Endodermal cell (in vitro differentiated cells): ENCODE results near the gene BARHL2. TPM values are rescaled to one million over a fixed set of nuclear protein-coding genes. Genes with fewer than 3 reads are reported as not detected.

Experiments used
- DNase-seq: peaks from one replicate; pipeline ENCODE4 v3.0.0-alpha.2; 2017
- H3K27ac ChIP-seq: 2 replicates; pipeline ENCODE4 v1.5.1; 2013; ENCODE audit warnings: mild to moderate bottlenecking, low read depth, low read length, moderate library complexity
- H3K27me3 ChIP-seq: 2 replicates; pipeline ENCODE4 v1.6.1; 2013; ENCODE audit warnings: mild to moderate bottlenecking, low read length, moderate library complexity; ENCODE audit not compliant: insufficient read depth, control insufficient read depth, poor library complexity, severe bottlenecking
- H3K36me3 ChIP-seq: 2 replicates; pipeline ENCODE4 v1.7.0; 2013; ENCODE audit warnings: mild to moderate bottlenecking, low read length, moderate library complexity; ENCODE audit not compliant: control insufficient read depth, insufficient read depth
- H3K4me1 ChIP-seq: one replicate; pipeline ENCODE4 v1.7.0; 2013; ENCODE audit warnings: low read length; ENCODE audit not compliant: control insufficient read depth, insufficient read depth
- H3K4me3 ChIP-seq: 2 replicates; pipeline ENCODE4 v1.5.1; 2013; ENCODE audit warnings: mild to moderate bottlenecking, low read length, moderate library complexity
- H3K9ac ChIP-seq: 2 replicates; pipeline ENCODE4 v1.6.1; 2013; ENCODE audit warnings: mild to moderate bottlenecking, low read length, moderate library complexity; ENCODE audit not compliant: poor library complexity, severe bottlenecking; ENCODE audit errors: extremely low read depth
- H3K9me3 ChIP-seq: 2 replicates; pipeline ENCODE4 v1.6.1; 2013; ENCODE audit warnings: mild to moderate bottlenecking, low read length, moderate library complexity; ENCODE audit not compliant: control insufficient read depth
- H3K27ac Mint-ChIP-seq: 2 replicates; pipeline ENCODE4 v1.8.0; 2020; ENCODE audit warnings: mixed read lengths
- H3K27me3 Mint-ChIP-seq: 2 replicates; pipeline ENCODE4 v1.8.0; 2021; ENCODE audit warnings: mild to moderate bottlenecking, mixed read lengths; ENCODE audit not compliant: insufficient read depth
- H3K36me3 Mint-ChIP-seq: 2 replicates; pipeline ENCODE4 v1.8.0; 2020; ENCODE audit warnings: low read depth, mixed read lengths
- H3K4me1 Mint-ChIP-seq: 2 replicates; pipeline ENCODE4 v1.8.0; 2020; ENCODE audit warnings: mixed read lengths
- H3K4me3 Mint-ChIP-seq: 2 replicates; pipeline ENCODE4 v1.8.0; 2020; ENCODE audit warnings: mild to moderate bottlenecking, moderate library complexity, mixed read lengths
- H3K9me3 Mint-ChIP-seq: 2 replicates; pipeline ENCODE4 v1.8.0; 2020; ENCODE audit warnings: mild to moderate bottlenecking, mixed read lengths
- WGBS, 2 experiments: methylation state at CpG; one replicate each; pipeline versions ENCODE4 v1.1.5 to v1.1.7; 2013; ENCODE audit warnings: missing lambda C conversion rate in 2 of 2, mixed read lengths in 1 of 2; ENCODE audit not compliant: insufficient coverage in 1 of 2, insufficient read length in 1 of 2; 5-methylcytosine and 5-hydroxymethylcytosine counted together
- total RNA-seq, 2 donors: library from RNA; stranded (reverse); fragmentation: NEBNext Ultra II Directional in 1 of 2; extraction: Animal tissue kit (Norgen Biotek cat#: 25700) in 1 of 2; gene quantifications; 2 replicates in 1 of 2; 3 replicates in 1 of 2; pipeline ENCODE4 v1.2.1, GENCODE V29; 2021
- TF ChIP-seq, protein P1 (sequence below): fragments of 200-600 bp; sonication (generic); conservative IDR thresholded peaks from 2 replicates; pipeline ENCODE4 v1.5.0; 2021; ENCODE audit warnings: antibody characterized with exemption, mild to moderate bottlenecking

The BARHL2 gene
- total RNA-seq, 2 donors from 2014 or later = not detected

- Mint-ChIP-seq H3K27ac (no peak overlapping the region), H3K36me3 (no peaks in the 10 kb centered on the region), H3K4me1 (peaks cover 19% of the 10 kb centered on the region), H3K9me3 (no peaks in the 10 kb centered on the region), H3K4me3 (no peak overlapping the region), H3K27me3 (peaks cover 99% of the 10 kb centered on the region)
- Histone ChIP-seq H3K4me3 (no peak overlapping the region), H3K27ac (no peak overlapping the region), H3K9me3 (no peaks in the 10 kb centered on the region), H3K9ac (no peak overlapping the region), H3K4me1 (peaks cover 13% of the 10 kb centered on the region), H3K27me3 (peaks cover 93% of the 10 kb centered on the region), H3K36me3 (no peaks in the 10 kb centered on the region)
- no peak for DNase-seq
- WGBS, 2 experiments = 14 to 21% methylated on average over 4 to 6 of the region's 6 CpGs
- TF ChIP-seq, protein P1, sequence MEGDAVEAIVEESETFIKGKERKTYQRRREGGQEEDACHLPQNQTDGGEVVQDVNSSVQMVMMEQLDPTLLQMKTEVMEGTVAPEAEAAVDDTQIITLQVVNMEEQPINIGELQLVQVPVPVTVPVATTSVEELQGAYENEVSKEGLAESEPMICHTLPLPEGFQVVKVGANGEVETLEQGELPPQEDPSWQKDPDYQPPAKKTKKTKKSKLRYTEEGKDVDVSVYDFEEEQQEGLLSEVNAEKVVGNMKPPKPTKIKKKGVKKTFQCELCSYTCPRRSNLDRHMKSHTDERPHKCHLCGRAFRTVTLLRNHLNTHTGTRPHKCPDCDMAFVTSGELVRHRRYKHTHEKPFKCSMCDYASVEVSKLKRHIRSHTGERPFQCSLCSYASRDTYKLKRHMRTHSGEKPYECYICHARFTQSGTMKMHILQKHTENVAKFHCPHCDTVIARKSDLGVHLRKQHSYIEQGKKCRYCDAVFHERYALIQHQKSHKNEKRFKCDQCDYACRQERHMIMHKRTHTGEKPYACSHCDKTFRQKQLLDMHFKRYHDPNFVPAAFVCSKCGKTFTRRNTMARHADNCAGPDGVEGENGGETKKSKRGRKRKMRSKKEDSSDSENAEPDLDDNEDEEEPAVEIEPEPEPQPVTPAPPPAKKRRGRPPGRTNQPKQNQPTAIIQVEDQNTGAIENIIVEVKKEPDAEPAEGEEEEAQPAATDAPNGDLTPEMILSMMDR = no peak
These were observed 8.8 kb downstream of the BARHL2 start for GRCh38 chr1:90708236-90708786.

DNA sequence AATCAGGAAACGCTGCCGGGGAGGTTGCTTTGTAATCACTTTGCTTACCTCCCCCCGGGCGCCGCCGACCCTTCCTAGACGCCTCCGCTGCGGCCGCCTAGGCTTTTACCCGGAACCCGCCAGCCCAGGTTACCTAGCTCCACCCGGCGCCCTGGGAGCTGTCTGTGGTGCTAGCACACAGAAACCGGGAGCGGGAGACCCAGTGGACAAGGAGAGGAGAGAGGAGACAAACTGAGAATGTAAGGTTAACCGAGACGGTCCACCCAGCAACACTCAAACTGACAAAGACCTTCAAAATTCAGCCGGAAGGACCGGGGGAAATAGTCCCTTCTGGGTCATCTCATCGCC is 9.8 kb downstream of the BARHL2 start:
- peaks cover 96% of the 10 kb centered on the region for H3K27me3 Mint-ChIP-seq
- Histone ChIP-seq H3K27ac (no peak overlapping the region), H3K27me3 (peaks cover 86% of the 10 kb centered on the region), H3K9ac (no peak overlapping the region), H3K4me1 (peaks cover 4% of the 10 kb centered on the region), H3K36me3 (no peaks in the 10 kb centered on the region), H3K9me3 (no peaks in the 10 kb centered on the region), H3K4me3 (peak overlapping the region; percentile 80)
- peak overlapping the region; percentile 80 for H3K27ac Mint-ChIP-seq
- no peaks in the 10 kb centered on the region for H3K9me3 Mint-ChIP-seq
- peak overlapping the region; percentile 55 for H3K4me3 Mint-ChIP-seq
- no peaks in the 10 kb centered on the region for H3K36me3 Mint-ChIP-seq
- DNase-seq = peak; percentile 98
- TF ChIP-seq, protein P1 = no peak
- H3K4me1 Mint-ChIP-seq = peaks cover 9% of the 10 kb centered on the region
- WGBS, 2 experiments = 0 to 1% methylated on average over 14 to 21 of the region's 21 CpGs

DNA sequence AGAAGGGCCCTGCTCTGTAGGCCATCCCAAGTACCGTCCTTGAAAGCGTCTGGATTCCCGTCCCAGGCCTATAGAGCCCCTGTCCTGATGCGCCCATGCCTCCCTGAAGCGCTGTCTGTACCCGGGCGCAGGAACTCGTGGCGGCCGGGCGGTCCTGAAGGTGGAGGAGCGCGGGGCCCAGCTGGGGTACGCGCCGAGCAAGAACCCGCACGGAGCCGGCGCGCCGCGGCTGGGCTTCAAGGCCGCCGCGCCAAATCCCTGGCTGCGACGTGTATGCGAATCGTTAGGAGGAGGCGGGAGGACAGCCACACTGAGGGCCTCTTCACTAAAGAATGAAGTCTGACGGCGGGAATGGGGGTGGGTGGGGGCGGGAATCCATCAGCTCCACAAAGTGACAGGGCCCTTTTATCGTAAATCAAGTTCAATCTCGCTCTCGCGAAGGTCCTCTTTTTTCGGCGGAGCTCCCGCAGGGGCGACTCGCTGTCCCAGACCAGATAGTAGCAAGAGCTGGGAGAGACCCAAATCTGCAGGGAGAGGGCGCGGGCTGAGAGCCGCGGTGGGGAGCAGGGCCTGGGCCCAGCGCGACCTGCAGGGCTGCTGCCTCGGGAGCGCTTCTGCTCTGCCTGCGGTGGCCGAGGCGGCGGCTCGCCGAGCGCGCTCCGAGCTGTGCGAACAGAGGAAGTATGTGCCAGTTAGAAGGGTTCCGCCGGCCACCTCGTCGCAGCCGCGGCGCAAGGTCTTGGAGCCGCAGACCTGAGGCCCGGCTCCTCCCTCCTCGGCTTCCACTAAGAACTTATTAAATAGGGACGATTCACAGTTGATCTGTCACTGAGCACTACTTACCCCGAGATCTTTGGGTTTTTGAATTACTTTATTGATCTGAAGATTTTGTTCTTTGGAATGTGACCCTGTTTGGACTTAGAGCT is 10.4 kb downstream of the BARHL2 start:
- TF ChIP-seq, protein P1 = no peak
- 0 to 1% methylated on average over 3 to 73 of the region's 73 CpGs for WGBS, 2 experiments
- H3K27me3 Mint-ChIP-seq = peaks cover 96% of the 10 kb centered on the region

More for the DNA sequence above, 10.4 kb downstream of the BARHL2 start:
- Histone ChIP-seq H3K9me3 (no peaks in the 10 kb centered on the region), H3K27me3 (peaks cover 86% of the 10 kb centered on the region), H3K4me1 (no peaks in the 10 kb centered on the region), H3K36me3 (no peaks in the 10 kb centered on the region), H3K4me3 (peak overlapping the region; percentile 80), H3K27ac (no peak overlapping the region), H3K9ac (no peak overlapping the region)
- peak overlapping the region; percentile 55 for H3K4me3 Mint-ChIP-seq
- no peaks in the 10 kb centered on the region for H3K9me3 Mint-ChIP-seq
- H3K27ac Mint-ChIP-seq = peak overlapping the region; percentile 80
- H3K36me3 Mint-ChIP-seq = no peaks in the 10 kb centered on the region
- DNase-seq = peak; percentile 90
- peaks cover 4% of the 10 kb centered on the region for H3K4me1 Mint-ChIP-seq
